Kidney (tissue), 14 donors: ENCODE data around the gene SLC29A1. TPM values are rescaled to one million over a fixed set of nuclear protein-coding genes. Genes with fewer than 3 reads are reported as not detected.

Experiments used
- DNase-seq, 5 donors: peaks; one replicate each; pipeline ENCODE4 v3.0.0-alpha.2; 2013 to 2020
- FAIRE-seq: peaks from 2 replicates; lab custom pipeline; 2012; peaks lifted over from hg19 to GRCh38; lab: Jason Lieb, UNC
- H3K27ac ChIP-seq, 2 donors: one replicate each; pipeline ENCODE4 v1.7.0; 2013; ENCODE audit warnings: low read depth in 2 of 2, low read length in 2 of 2, inconsistent platforms in 1 of 2
- H3K27me3 ChIP-seq: one replicate; pipeline ENCODE4 v1.7.1; 2013; ENCODE audit warnings: low read length, inconsistent platforms; ENCODE audit not compliant: control insufficient read depth, insufficient read depth
- H3K36me3 ChIP-seq, 3 donors: one replicate each; pipeline versions ENCODE4 v1.7.0 to v1.7.1; 2013; ENCODE audit warnings: low read length in 3 of 3, control low read depth in 1 of 3, inconsistent platforms in 1 of 3; ENCODE audit not compliant: insufficient read depth in 3 of 3, control insufficient read depth in 2 of 3
- H3K4me1 ChIP-seq, 3 donors: one replicate each; pipeline versions ENCODE4 v1.7.0 to v1.7.1; 2013; ENCODE audit warnings: low read length in 3 of 3, inconsistent platforms in 1 of 3, low read depth in 1 of 3; ENCODE audit not compliant: control insufficient read depth in 2 of 3, insufficient read depth in 2 of 3
- H3K4me3 ChIP-seq, 3 donors: one replicate each; pipeline versions ENCODE4 v1.7.0 to v1.8.1; 2013; ENCODE audit warnings: low read length in 3 of 3, control low read depth in 1 of 3, inconsistent platforms in 1 of 3
- H3K9ac ChIP-seq, 3 donors: one replicate each; pipeline versions ENCODE4 v1.7.0 to v1.7.1; 2013; ENCODE audit warnings: low read length in 3 of 3, control low read depth in 1 of 3, inconsistent platforms in 1 of 3
- H3K9me3 ChIP-seq, 3 donors: one replicate each; pipeline versions ENCODE4 v1.7.0 to v1.7.1; 2013; ENCODE audit warnings: low read length in 3 of 3, control low read depth in 1 of 3, inconsistent platforms in 1 of 3; ENCODE audit not compliant: control insufficient read depth in 2 of 3, insufficient read depth in 1 of 3
- CTCF ChIP-seq: IDR thresholded peaks from 3 replicates; pipeline ENCODE4 v1.5.1; 2012; ENCODE audit warnings: mild to moderate bottlenecking, moderate library complexity, borderline replicate concordance; ENCODE audit not compliant: insufficient read depth; ENCODE audit errors: extremely low read depth
- intact Hi-C: fragments of 100-400 bp; cut with DNase I; formaldehyde crosslinking; loops from one replicate; pipeline ENCODE4 v1.11.1; 2022
- polyA plus RNA-seq: library from polyadenylated mRNA; stranded (reverse); fragments of 350-450 nt; fragmentation: Illumina TruSeq; extraction: RNeasy Lipid Tissue Mini Kit (QIAGEN cat#74804); gene quantifications from one replicate; pipeline ENCODE4 v1.2.3, GENCODE V29; 2014; ENCODE audit warnings: low read depth, low replicate concordance; ENCODE audit not compliant: insufficient read depth
- total RNA-seq: library from RNA; stranded (reverse); fragmentation: NEBNext Ultra II Directional; extraction: Animal tissue kit (Norgen Biotek cat#: 25700); gene quantifications from one replicate; pipeline ENCODE4 v1.2.1, GENCODE V29; 2021
- donor health status: control.
- donor health status: control.
- donor health status: control.
- donor health status: control.
- donor health status: control.
- donor health status: DM: yes; HTN: yes; CAD: no.
- donor health status: Normal renal cell carcinoma (clear cell type).

The SLC29A1 gene
- total and polyA plus RNA-seq, 2 donors from 2014 or later = 50.1 to 74.6 TPM

GRCh38 chr6:44227148-44227793 lies 3.9 kb downstream of the SLC29A1 start:
- no peak overlapping the region for H3K4me3 ChIP-seq
- peaks cover 0 to 5% (median 0%) of the 10 kb centered on the region in 3 donors for H3K36me3 ChIP-seq
- TF ChIP-seq CTCF = no peak
- peak overlapping the region in 2 of 3 donors; percentile 12 to 40 for H3K9ac ChIP-seq
- peak overlapping the region in 1 of 2 donors; percentile 32 for H3K27ac ChIP-seq
- FAIRE-seq = no peak
- H3K27me3 ChIP-seq = no peaks in the 10 kb centered on the region
- intact Hi-C loops = no loop called here
- no peaks in the 10 kb centered on the region for H3K9me3 ChIP-seq
- peak in 4 of 5 donors; percentile 72 to 82 (median 76) for DNase-seq
- H3K4me1 ChIP-seq = peaks cover 0 to 21% (median 18%) of the 10 kb centered on the region in 3 donors

GRCh38 chr6:44228031-44228430 lies 4.6 kb downstream of the SLC29A1 start:
- FAIRE-seq (no peak), DNase-seq (no peak)
- Histone ChIP-seq H3K4me3 (no peak overlapping the region), H3K4me1 (peaks cover 0 to 20% (median 18%) of the 10 kb centered on the region in 3 donors), H3K9ac (no peak overlapping the region), H3K36me3 (peaks cover 0 to 5% (median 0%) of the 10 kb centered on the region in 3 donors), H3K27ac (no peak overlapping the region), H3K27me3 (no peaks in the 10 kb centered on the region), H3K9me3 (no peaks in the 10 kb centered on the region)
- no peak for TF ChIP-seq CTCF
- intact Hi-C loops = no loop called here

- Histone ChIP-seq H3K36me3 (peaks cover 0 to 5% (median 0%) of the 10 kb centered on the region in 3 donors), H3K27ac (no peak overlapping the region), H3K4me1 (peaks cover 0 to 18% (median 18%) of the 10 kb centered on the region in 3 donors), H3K27me3 (no peaks in the 10 kb centered on the region), H3K9me3 (no peaks in the 10 kb centered on the region), H3K9ac (no peak overlapping the region), H3K4me3 (no peak overlapping the region)
- no peak for TF ChIP-seq CTCF
- FAIRE-seq (no peak), DNase-seq (no peak)
- intact Hi-C loops = no loop called here
Measured at GRCh38 chr6:44228433-44228832, 5.0 kb downstream of the SLC29A1 start.
